Spinal cord (tissue), 10 donors: Measurements from ENCODE around the gene SEMA3F. TPM values are rescaled to one million over a fixed set of nuclear protein-coding genes. Genes with fewer than 3 reads are reported as not detected.

Source experiments
- DNase-seq, 6 donors: peaks; one replicate each; pipeline versions ENCODE4 v3.0.0 to v3.0.0-alpha.2; 2013 to 2015; ENCODE audit warnings: low spot score in 6 of 6, low read depth in 4 of 6
- H3K27ac ChIP-seq: one replicate; pipeline ENCODE4 v1.5.1; 2013; ENCODE audit warnings: low read depth, low read length, control low read depth
- H3K27me3 ChIP-seq: one replicate; pipeline ENCODE4 v1.6.1; 2013; ENCODE audit warnings: low read length; ENCODE audit not compliant: control insufficient read depth, insufficient read depth
- H3K36me3 ChIP-seq: one replicate; pipeline ENCODE4 v1.6.1; 2013; ENCODE audit warnings: low read length; ENCODE audit not compliant: control insufficient read depth, insufficient read depth
- H3K4me1 ChIP-seq: one replicate; pipeline ENCODE4 v1.6.1; 2013; ENCODE audit warnings: low read length; ENCODE audit not compliant: control insufficient read depth, insufficient read depth
- H3K4me3 ChIP-seq: one replicate; pipeline ENCODE4 v1.5.1; 2013; ENCODE audit warnings: low read depth, low read length, control low read depth
- H3K9me3 ChIP-seq: one replicate; pipeline ENCODE4 v1.6.1; 2013; ENCODE audit warnings: low read length; ENCODE audit not compliant: control insufficient read depth, insufficient read depth
- WGBS: methylation state at CpG from one replicate; pipeline ENCODE4 v1.1.5; 2013; ENCODE audit warnings: missing lambda C conversion rate; ENCODE audit not compliant: insufficient coverage; 5-methylcytosine and 5-hydroxymethylcytosine counted together
- polyA plus RNA-seq, 2 donors: library from polyadenylated mRNA; unstranded; fragments of 120-200 nt; gene quantifications; one replicate each; pipeline ENCODE4 v1.2.1, GENCODE V29; 2013; ENCODE audit not compliant: insufficient read length in 2 of 2
- total RNA-seq, 2 donors: library from RNA; depleted of rRNA in 1 of 2; stranded (reverse); fragments of 120-200 nt in 1 of 2; fragments of >200 nt in 1 of 2; gene quantifications; one replicate each; pipeline versions ENCODE4 v1.2.3 to v1.2.4, GENCODE V29; 2013 to 2014
- donor health status: healthy.

SEMA3F gene
- total and polyA plus RNA-seq, 4 donors, result 9.1 to 21.8 (median 14.2) TPM

- Histone ChIP-seq H3K9me3 (no peaks in the 10 kb centered on the region), H3K36me3 (no peaks in the 10 kb centered on the region), H3K4me1 (peaks cover 35% of the 10 kb centered on the region), H3K4me3 (no peak overlapping the region), H3K27ac (no peak overlapping the region), H3K27me3 (no peaks in the 10 kb centered on the region)
- no peak for DNase-seq
- WGBS, result 100% methylated on average over 1 of the region's 2 CpGs
Observed at GRCh38 chr3:50130436-50130835, 24.7 kb upstream of the SEMA3F start.

GRCh38 chr3:50132421-50133282 lies 22.5 kb upstream of the SEMA3F start:
- no peak overlapping the region for H3K4me3 ChIP-seq
- no peaks in the 10 kb centered on the region for H3K9me3 ChIP-seq
- WGBS, result 73% methylated on average over 2 of the region's 6 CpGs
- H3K27ac ChIP-seq, result no peak overlapping the region
- no peaks in the 10 kb centered on the region for H3K27me3 ChIP-seq
- peaks cover 32% of the 10 kb centered on the region for H3K4me1 ChIP-seq
- peak in 2 of 6 donors; percentile 48 to 92 for DNase-seq
- H3K36me3 ChIP-seq, result no peaks in the 10 kb centered on the region

- DNase-seq, result no peak
- H3K4me1 ChIP-seq, result peaks cover 38% of the 10 kb centered on the region
- H3K36me3 ChIP-seq, result no peaks in the 10 kb centered on the region
- 70% methylated on average over 4 of the region's 4 CpGs for WGBS
- H3K27me3 ChIP-seq, result no peaks in the 10 kb centered on the region
- no peaks in the 10 kb centered on the region for H3K9me3 ChIP-seq
- no peak overlapping the region for H3K27ac ChIP-seq
- H3K4me3 ChIP-seq, result no peak overlapping the region
Observed at GRCh38 chr3:50133283-50133615, 21.9 kb upstream of the SEMA3F start.

GRCh38 chr3:50134367-50134766 lies 20.8 kb upstream of the SEMA3F start:
- H3K4me3 ChIP-seq, result no peak overlapping the region
- no peak overlapping the region for H3K27ac ChIP-seq
- H3K36me3 ChIP-seq, result no peaks in the 10 kb centered on the region
- WGBS, result no CpG with 5 or more reads among the region's 2 CpGs
- H3K9me3 ChIP-seq, result no peaks in the 10 kb centered on the region
- no peaks in the 10 kb centered on the region for H3K27me3 ChIP-seq
- DNase-seq, result no peak
- H3K4me1 ChIP-seq, result peaks cover 49% of the 10 kb centered on the region

- WGBS, result 95% methylated on average over 5 of the region's 5 CpGs
Observed at GRCh38 chr3:50135964-50136363, 19.2 kb upstream of the SEMA3F start.

GRCh38 chr3:50136714-50137405 lies 18.3 kb upstream of the SEMA3F start:
- Histone ChIP-seq H3K36me3 (no peaks in the 10 kb centered on the region), H3K4me3 (no peak overlapping the region), H3K9me3 (no peaks in the 10 kb centered on the region), H3K27ac (no peak overlapping the region), H3K27me3 (no peaks in the 10 kb centered on the region), H3K4me1 (peaks cover 59% of the 10 kb centered on the region)
- WGBS, result 53% methylated on average over 6 of the region's 6 CpGs
- no peak for DNase-seq

More at GRCh38 chr3:50135964-50136363, 19.2 kb upstream of the SEMA3F start:
- Histone ChIP-seq H3K4me3 (no peak overlapping the region), H3K27me3 (no peaks in the 10 kb centered on the region), H3K36me3 (no peaks in the 10 kb centered on the region), H3K4me1 (peaks cover 59% of the 10 kb centered on the region), H3K9me3 (no peaks in the 10 kb centered on the region), H3K27ac (no peak overlapping the region)
- no peak for DNase-seq

- DNase-seq, result no peak
- H3K9me3 ChIP-seq, result no peaks in the 10 kb centered on the region
- H3K27me3 ChIP-seq, result no peaks in the 10 kb centered on the region
- no peak overlapping the region for H3K4me3 ChIP-seq
- no peaks in the 10 kb centered on the region for H3K36me3 ChIP-seq
- WGBS, result 66% methylated on average over 5 of the region's 6 CpGs
- no peak overlapping the region for H3K27ac ChIP-seq
- peaks cover 56% of the 10 kb centered on the region for H3K4me1 ChIP-seq
Observed at GRCh38 chr3:50137531-50137930, 17.6 kb upstream of the SEMA3F start.

GRCh38 chr3:50138266-50139200 lies 16.6 kb upstream of the SEMA3F start:
- H3K27ac ChIP-seq, result no peak overlapping the region
- no peaks in the 10 kb centered on the region for H3K27me3 ChIP-seq
- H3K9me3 ChIP-seq, result no peaks in the 10 kb centered on the region
- peak in 3 of 6 donors; percentile 49 to 94 (median 83) for DNase-seq
- H3K4me1 ChIP-seq, result peaks cover 46% of the 10 kb centered on the region
- H3K4me3 ChIP-seq, result no peak overlapping the region
- WGBS, result 18% methylated on average over 11 of the region's 13 CpGs
- no peaks in the 10 kb centered on the region for H3K36me3 ChIP-seq

GRCh38 chr3:50139308-50139707 lies 15.8 kb upstream of the SEMA3F start:
- Histone ChIP-seq H3K36me3 (no peaks in the 10 kb centered on the region), H3K4me1 (peaks cover 43% of the 10 kb centered on the region), H3K27me3 (no peaks in the 10 kb centered on the region), H3K4me3 (no peak overlapping the region), H3K9me3 (no peaks in the 10 kb centered on the region), H3K27ac (no peak overlapping the region)
- 51% methylated on average over 6 of the region's 6 CpGs for WGBS
- no peak for DNase-seq
